ENCODE results near the gene MACROD2.

MACROD2 gene

DNA sequence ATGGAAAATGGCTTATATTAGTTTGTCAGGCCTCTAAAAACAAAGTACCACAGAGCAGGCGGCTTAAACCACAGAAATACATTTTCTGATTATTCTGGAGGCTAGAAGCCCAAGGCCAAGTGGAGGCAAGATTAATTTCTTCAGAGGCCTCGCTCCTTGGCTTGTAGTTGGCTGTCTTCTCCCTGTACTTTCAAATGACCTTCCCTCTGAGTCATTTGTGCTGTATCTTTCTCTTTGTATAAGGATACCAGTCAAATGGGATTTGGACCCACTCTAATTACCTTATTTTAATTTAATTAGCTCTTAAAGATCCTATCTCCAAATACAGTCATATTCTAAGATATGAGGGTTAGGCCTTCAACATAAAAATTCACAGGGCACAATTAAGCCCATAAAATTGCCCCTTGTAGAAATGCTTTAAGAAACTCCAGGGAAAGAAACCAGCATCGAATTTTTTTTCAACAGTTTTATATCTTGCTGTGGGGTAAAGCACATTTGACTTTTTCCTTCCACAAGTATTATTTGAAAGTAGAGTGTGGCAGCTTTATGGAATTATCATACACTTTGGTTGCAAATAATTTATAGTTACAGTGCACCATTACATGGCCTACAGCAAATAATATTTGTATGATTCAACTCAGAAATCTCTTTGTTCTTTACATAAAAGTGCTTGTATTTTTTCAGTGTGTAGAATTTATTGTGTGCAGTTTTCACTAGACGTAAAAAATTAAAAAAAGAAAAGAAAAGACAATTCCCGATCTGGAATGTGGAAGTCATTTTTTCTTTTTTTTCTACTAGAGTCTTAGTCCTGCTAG is 1871.8 kb downstream of the MACROD2 start:
- TF ChIP-seq, protein P1, sequence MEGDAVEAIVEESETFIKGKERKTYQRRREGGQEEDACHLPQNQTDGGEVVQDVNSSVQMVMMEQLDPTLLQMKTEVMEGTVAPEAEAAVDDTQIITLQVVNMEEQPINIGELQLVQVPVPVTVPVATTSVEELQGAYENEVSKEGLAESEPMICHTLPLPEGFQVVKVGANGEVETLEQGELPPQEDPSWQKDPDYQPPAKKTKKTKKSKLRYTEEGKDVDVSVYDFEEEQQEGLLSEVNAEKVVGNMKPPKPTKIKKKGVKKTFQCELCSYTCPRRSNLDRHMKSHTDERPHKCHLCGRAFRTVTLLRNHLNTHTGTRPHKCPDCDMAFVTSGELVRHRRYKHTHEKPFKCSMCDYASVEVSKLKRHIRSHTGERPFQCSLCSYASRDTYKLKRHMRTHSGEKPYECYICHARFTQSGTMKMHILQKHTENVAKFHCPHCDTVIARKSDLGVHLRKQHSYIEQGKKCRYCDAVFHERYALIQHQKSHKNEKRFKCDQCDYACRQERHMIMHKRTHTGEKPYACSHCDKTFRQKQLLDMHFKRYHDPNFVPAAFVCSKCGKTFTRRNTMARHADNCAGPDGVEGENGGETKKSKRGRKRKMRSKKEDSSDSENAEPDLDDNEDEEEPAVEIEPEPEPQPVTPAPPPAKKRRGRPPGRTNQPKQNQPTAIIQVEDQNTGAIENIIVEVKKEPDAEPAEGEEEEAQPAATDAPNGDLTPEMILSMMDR (IDR thresholded peaks at IDR 0.05; ENCODE audit: extremely low read depth, missing control alignments), result no peak
- DNase-seq (ENCODE audit: low spot score), result no peak

- no peak for DNase-seq (ENCODE audit: low spot score)
- TF ChIP-seq, protein P1 (IDR thresholded peaks at IDR 0.05; ENCODE audit: extremely low read depth, missing control alignments), result no peak
Observed at GRCh38 chr20:15867899-15868298, 1872.6 kb downstream of the MACROD2 start.

DNA sequence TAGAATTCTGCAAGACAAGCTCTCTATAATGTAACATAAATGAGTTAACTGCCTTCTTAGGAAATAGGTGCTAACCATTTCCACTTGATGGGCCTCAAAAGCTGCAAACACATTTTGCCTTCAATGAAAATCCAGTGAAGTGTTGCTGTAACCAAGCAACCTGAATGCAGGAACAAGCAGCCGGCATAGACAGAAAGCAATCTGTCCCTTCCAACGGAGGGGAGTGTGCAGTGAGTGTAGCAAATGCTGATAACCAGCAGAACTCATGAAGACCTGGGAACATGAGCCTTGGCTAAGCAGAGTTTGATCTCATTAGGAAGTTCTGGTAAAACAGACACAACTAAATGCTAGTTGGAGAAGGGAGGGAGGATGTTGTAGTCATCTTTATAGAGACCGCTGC is 1880.1 kb downstream of the MACROD2 start:
- DNase-seq (ENCODE audit: low spot score), result no peak
- TF ChIP-seq, protein P1 (IDR thresholded peaks at IDR 0.05; ENCODE audit: extremely low read depth, missing control alignments), result no peak

GRCh38 chr20:15882553-15882952 is 1887.2 kb downstream of the MACROD2 start:
- TF ChIP-seq, protein P1 (IDR thresholded peaks at IDR 0.05; ENCODE audit: extremely low read depth, missing control alignments), result no peak
- no peak for DNase-seq (ENCODE audit: low spot score)

- no peak for DNase-seq (ENCODE audit: low spot score)
Observed at GRCh38 chr20:15886250-15886649, 1890.9 kb downstream of the MACROD2 start.

GRCh38 chr20:15887387-15887786 is 1892.1 kb downstream of the MACROD2 start:
- DNase-seq (ENCODE audit: low spot score), result no peak
- TF ChIP-seq, protein P1 (IDR thresholded peaks at IDR 0.05; ENCODE audit: extremely low read depth, missing control alignments), result no peak

More at GRCh38 chr20:15886250-15886649, 1890.9 kb downstream of the MACROD2 start:
- TF ChIP-seq, protein P1 (IDR thresholded peaks at IDR 0.05; ENCODE audit: extremely low read depth, missing control alignments), result no peak

DNA sequence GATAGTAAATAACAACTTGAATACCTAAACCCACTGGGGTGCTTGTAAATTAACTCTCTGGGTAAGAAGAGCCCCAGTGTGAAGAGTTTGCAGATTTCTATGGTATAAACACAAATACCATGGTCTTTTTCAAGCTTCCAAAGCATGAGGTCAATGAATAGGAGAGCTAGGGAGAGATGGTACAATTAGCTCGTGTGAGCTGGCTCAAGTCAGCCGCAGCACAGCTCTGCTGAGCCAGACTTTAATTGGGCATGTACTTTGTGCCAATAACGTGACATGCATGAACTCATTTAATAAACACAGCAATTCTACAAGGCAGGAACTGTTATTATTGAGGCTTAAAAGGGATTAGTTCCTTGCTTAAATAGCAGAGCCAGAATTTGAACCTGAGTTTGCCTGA is 1893.7 kb downstream of the MACROD2 start:
- no peak for DNase-seq (ENCODE audit: low spot score)
- TF ChIP-seq, protein P1 (IDR thresholded peaks at IDR 0.05; ENCODE audit: extremely low read depth, missing control alignments), result no peak
